ENCODE data around the gene CASP5.
"Not testable (repeated sequence)": the region's sequence is repeated elsewhere in the genome, so short reads cannot be mapped to it uniquely, and the experiment has no call there.

Gene CASP5

DNA sequence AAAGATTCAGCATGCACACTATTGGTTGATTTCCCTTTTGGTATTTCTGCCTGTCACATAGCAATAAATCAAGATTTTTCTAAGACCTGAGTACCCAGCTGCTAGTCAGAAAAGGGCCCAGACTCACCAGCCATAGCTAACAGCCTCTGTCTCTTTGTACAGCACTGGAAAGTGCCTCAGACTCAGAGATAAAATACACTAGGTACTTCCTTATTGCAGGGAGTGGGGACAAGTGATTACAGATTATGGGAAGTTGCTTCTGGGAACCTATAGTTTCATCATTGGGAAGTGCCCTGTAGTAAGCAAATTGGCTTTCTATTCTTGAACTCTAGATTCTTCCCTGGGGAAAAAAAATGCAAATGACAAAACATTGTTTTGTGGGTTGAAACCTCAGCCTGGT, at the start of gene CASP5:
CASP5 (minus strand) TSS at position 166 of the 400 bp plus-strand sequence; CDS start at position 134, 32 bp downstream.
- TF ChIP-seq, protein P1, sequence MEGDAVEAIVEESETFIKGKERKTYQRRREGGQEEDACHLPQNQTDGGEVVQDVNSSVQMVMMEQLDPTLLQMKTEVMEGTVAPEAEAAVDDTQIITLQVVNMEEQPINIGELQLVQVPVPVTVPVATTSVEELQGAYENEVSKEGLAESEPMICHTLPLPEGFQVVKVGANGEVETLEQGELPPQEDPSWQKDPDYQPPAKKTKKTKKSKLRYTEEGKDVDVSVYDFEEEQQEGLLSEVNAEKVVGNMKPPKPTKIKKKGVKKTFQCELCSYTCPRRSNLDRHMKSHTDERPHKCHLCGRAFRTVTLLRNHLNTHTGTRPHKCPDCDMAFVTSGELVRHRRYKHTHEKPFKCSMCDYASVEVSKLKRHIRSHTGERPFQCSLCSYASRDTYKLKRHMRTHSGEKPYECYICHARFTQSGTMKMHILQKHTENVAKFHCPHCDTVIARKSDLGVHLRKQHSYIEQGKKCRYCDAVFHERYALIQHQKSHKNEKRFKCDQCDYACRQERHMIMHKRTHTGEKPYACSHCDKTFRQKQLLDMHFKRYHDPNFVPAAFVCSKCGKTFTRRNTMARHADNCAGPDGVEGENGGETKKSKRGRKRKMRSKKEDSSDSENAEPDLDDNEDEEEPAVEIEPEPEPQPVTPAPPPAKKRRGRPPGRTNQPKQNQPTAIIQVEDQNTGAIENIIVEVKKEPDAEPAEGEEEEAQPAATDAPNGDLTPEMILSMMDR (IDR thresholded peaks at IDR 0.05; ENCODE audit: low read depth, low read length): no peak
- no peak within 1 kb of the TSS for H3K4me3 ChIP-seq (replicated peaks in 1 of 2; ENCODE audit: low read depth in 2 of 2, low read length in 2 of 2)
- DNase-seq (ENCODE audit: low read depth in 2 of 2): no peak

DNA sequence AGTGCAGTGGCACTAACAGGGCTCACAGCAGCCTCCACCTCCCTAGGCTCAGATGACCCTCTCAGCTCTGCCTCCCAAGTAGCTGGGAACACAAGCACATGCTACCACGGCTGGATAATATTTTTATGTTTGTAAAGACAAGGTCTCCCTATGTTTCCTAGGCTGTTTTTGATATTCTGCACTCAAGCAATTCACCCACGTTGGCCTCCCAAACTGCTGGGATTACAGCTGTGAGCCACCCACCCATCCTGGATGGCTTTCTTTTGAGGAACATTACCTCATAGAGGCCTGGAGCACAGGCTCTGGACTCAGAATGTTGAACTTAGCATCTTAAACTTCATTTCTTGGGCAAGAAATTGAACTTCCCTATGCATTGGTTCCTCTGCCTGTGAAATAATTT, 49.1 kb upstream of the CASP5 start:
- H3K4me3 ChIP-seq (replicated peaks in 1 of 2; ENCODE audit: low read depth in 2 of 2, low read length in 2 of 2); DNase-seq (ENCODE audit: low read depth in 2 of 2): not testable (repeated sequence)

DNA sequence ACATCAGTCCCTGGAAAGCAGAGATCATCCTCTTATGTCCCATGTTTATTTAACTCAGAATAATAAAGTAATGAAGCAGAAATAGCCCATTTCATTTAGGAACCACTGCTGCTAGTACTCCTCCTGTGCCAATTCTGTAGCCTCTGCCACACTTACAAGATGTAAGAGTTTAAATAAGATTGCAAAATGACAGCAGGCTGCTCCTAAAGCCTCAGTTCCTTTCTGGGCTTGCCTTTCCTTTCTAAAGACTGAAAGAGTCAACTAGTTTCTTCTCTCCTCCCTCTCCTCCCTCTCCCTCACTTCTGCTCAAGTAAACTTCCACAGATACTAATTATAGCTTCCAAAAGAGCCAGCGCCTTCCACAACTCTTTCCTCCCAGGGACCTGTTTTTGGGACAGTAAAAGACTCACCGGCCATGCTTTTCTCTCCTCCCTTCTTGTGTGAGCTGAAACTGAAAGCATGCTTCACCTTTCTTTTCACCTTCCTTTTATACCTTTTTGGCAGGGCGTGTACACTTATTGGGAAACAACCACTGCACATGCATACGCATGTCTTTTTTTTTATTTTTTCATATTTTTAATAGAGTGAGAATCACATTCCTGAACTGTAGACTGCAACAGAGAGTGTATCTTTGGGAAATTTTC, 48.2 kb upstream of the CASP5 start:
- H3K4me3 ChIP-seq (replicated peaks in 1 of 2; ENCODE audit: low read depth in 2 of 2, low read length in 2 of 2): no peak overlapping the region
- no peak for DNase-seq (ENCODE audit: low read depth in 2 of 2)

DNA sequence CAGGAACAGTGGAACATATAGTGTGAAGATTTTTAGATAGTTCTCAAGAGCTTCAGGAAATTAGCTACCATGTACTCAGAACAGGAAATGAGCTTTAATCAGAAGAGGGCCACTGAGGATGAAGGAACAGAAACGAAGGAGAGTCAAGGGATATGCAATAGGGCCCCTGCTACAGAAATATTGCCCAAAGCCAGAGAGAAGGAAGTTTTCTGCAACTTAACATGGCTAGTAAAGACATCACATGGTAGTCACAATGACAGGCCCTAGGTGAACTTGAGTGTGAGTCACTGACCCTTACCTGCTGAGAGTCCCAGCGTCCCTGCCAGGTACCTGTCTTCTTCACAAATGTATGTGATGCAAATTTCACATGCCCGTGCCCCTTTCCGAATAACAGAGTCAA, 47.3 kb upstream of the CASP5 start:
- TF ChIP-seq, protein P1 (IDR thresholded peaks at IDR 0.05; ENCODE audit: low read depth, low read length): no peak
- DNase-seq (ENCODE audit: low read depth in 2 of 2): no peak
- H3K4me3 ChIP-seq (replicated peaks in 1 of 2; ENCODE audit: low read depth in 2 of 2, low read length in 2 of 2): no peak overlapping the region

More for the DNA sequence above, 48.2 kb upstream of the CASP5 start:
- TF ChIP-seq, protein P1 (IDR thresholded peaks at IDR 0.05; ENCODE audit: low read depth, low read length): no peak

DNA sequence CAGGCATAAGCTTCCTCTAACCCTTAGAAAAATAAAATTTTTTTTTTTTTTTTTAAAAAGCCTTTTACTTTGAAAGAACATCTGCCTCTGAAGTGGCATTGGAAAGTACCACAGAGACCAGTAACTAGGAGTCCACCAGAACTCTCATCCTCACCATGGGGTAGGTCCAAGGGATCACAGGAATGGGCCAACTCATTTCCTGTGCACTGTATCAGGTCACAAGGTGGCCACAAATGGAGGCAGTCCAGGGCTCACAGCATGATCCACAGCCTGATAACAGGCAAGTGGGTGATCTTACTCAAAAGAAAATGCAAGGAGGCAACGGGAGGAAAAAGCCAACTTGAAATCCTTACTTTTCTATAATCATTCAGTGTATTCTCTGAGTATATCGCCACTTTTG, 46.8 kb upstream of the CASP5 start:
- not testable (repeated sequence) for DNase-seq (ENCODE audit: low read depth in 2 of 2); H3K4me3 ChIP-seq (replicated peaks in 1 of 2; ENCODE audit: low read depth in 2 of 2, low read length in 2 of 2)

DNA sequence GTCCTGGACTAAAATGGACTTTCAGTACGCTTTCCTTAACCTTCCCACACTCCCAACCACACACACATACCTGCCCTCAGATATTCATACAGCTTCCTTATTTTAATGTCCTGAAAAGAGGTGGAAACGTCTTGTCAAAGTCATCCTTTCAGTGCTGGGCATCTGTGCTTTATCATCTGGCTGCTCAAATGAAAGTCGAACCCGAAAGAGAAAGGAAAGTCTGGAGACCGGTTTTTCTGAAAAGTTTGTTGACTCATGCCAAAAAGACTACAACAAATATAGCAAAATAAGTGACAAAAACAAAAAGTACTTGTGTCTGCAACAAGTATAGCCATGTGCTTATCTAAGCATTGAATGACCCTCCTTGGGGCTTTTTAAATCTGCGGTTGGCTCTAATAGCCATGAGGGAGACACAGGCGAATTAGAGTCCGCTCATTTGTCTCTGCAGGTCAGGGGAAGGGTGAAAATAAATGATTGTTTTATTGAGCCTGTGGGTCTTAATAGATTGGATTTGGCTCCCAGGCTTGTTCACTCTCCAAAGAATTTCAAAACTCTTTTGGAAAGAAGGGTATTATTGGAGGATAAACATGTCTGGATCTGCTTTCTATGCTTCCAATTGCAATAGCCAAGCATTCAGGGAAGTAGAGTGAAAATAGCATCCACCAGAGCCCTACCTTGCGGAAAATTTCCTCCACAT, 40.4 kb upstream of the CASP5 start:
- DNase-seq (ENCODE audit: low read depth in 2 of 2); H3K4me3 ChIP-seq (replicated peaks in 1 of 2; ENCODE audit: low read depth in 2 of 2, low read length in 2 of 2): not testable (repeated sequence)

DNA sequence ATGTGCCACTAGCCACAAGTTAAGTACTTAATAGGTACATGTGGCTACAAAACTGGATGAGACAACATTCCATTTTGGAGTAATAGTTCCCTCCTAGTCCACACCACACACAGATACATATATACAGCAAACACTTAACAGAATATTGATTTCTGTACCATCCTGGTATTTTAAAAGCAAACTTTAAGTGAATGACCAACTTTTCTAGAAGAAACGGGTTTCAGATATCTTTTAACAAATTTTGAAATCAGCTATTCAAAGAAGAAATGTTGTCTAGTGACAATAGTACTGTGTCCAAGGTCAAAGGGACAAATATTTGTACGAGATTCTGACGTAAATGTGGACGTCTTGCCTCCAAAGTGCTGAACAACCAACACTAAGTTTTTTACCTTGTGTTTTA, 34.5 kb upstream of the CASP5 start:
- TF ChIP-seq, protein P1 (IDR thresholded peaks at IDR 0.05; ENCODE audit: low read depth, low read length): no peak
- no peak overlapping the region for H3K4me3 ChIP-seq (replicated peaks in 1 of 2; ENCODE audit: low read depth in 2 of 2, low read length in 2 of 2)
- DNase-seq (ENCODE audit: low read depth in 2 of 2): no peak

DNA sequence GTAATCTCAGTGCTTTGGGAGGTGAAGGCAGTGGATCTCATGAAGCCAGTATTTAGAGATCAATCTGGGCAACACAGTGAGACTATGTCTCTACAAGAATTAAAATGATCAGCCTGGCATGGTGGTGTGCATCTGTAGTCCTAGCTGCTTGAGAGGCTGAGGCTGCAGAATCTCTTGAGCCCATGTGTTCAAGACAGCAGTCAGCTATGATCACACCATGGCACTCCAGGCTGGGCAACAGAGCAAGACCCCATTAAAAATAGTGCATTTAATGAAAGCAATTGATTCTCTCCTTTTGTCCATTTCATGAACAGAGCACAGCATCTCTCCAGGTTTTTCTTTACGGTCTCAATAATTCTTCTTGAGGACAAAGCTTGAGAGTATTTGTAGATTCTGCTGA, 33.5 kb upstream of the CASP5 start:
- H3K4me3 ChIP-seq (replicated peaks in 1 of 2; ENCODE audit: low read depth in 2 of 2, low read length in 2 of 2): no peak overlapping the region
- TF ChIP-seq, protein P1 (IDR thresholded peaks at IDR 0.05; ENCODE audit: low read depth, low read length): no peak
- no peak for DNase-seq (ENCODE audit: low read depth in 2 of 2)
